Liver (tissue), 9 donors: ENCODE data around the gene PIRT. TPM values are rescaled to one million over a fixed set of nuclear protein-coding genes. Genes with fewer than 3 reads are reported as not detected.

Experiments used
- DNase-seq: peaks from one replicate; pipeline ENCODE4 v3.0.0-alpha.2; 2017; ENCODE audit warnings: low spot score
- H3K27ac ChIP-seq, 2 donors: one replicate each; pipeline ENCODE4 v1.7.0; 2013; ENCODE audit warnings: inconsistent platforms in 2 of 2, low read length in 2 of 2, control low read depth in 1 of 2, low read depth in 1 of 2, mild to moderate bottlenecking in 1 of 2
- H3K27me3 ChIP-seq, 4 donors: one replicate each; pipeline versions ENCODE4 v1.6.1 to v1.7.0; 2013; ENCODE audit warnings: low read length in 3 of 4, inconsistent platforms in 1 of 4, mild to moderate bottlenecking in 1 of 4, moderate library complexity in 1 of 4; ENCODE audit not compliant: control insufficient read depth in 4 of 4, insufficient read depth in 4 of 4
- H3K36me3 ChIP-seq, 4 donors: one replicate each; pipeline versions ENCODE4 v1.6.1 to v1.7.0; 2013; ENCODE audit warnings: low read length in 3 of 4, mild to moderate bottlenecking in 3 of 4, low read depth in 1 of 4, moderate library complexity in 1 of 4; ENCODE audit not compliant: control insufficient read depth in 4 of 4, insufficient read depth in 3 of 4
- H3K4me1 ChIP-seq, 4 donors: one replicate each; pipeline versions ENCODE4 v1.6.1 to v1.7.0; 2013; ENCODE audit warnings: low read length in 3 of 4, mild to moderate bottlenecking in 3 of 4, moderate library complexity in 1 of 4; ENCODE audit not compliant: control insufficient read depth in 4 of 4, insufficient read depth in 4 of 4
- H3K4me3 ChIP-seq, 3 donors: one replicate each; pipeline versions ENCODE4 v1.6.1 to v1.7.0; 2013; ENCODE audit warnings: low read length in 3 of 3, control low read depth in 1 of 3, low read depth in 1 of 3, mild to moderate bottlenecking in 1 of 3
- H3K9ac ChIP-seq, 2 donors: one replicate each; pipeline ENCODE4 v1.7.0; 2013; ENCODE audit warnings: low read length in 2 of 2, mild to moderate bottlenecking in 2 of 2, moderate library complexity in 2 of 2, control low read depth in 1 of 2, low read depth in 1 of 2
- H3K9me3 ChIP-seq, 4 donors: one replicate each; pipeline versions ENCODE4 v1.6.1 to v1.7.0; 2013; ENCODE audit warnings: low read length in 3 of 4; ENCODE audit not compliant: control insufficient read depth in 4 of 4
- EGR1 ChIP-seq, 2 donors: IDR thresholded peaks; 2 replicates each; pipeline ENCODE4 v1.6.1; 2016 to 2018; ENCODE audit warnings: antibody characterized with exemption in 2 of 2, low read depth in 2 of 2
- FOXA1 ChIP-seq: IDR thresholded peaks from 2 replicates; pipeline ENCODE4 v1.6.1; 2016; ENCODE audit warnings: antibody characterized with exemption
- FOXA2 ChIP-seq: IDR thresholded peaks from 2 replicates; pipeline ENCODE4 v1.6.1; 2016; ENCODE audit warnings: antibody characterized with exemption
- GABPA ChIP-seq, 2 donors: IDR thresholded peaks in 1 of 2; conservative IDR thresholded peaks in 1 of 2; 2 replicates each; pipeline ENCODE4 v1.6.1; 2016; ENCODE audit warnings: antibody characterized with exemption in 2 of 2, mild to moderate bottlenecking in 1 of 2, moderate library complexity in 1 of 2
- HNF4A ChIP-seq, 2 donors: conservative IDR thresholded peaks; 2 replicates each; pipeline ENCODE4 v1.6.1; 2016; ENCODE audit warnings: antibody characterized with exemption in 2 of 2, mild to moderate bottlenecking in 2 of 2
- HNF4G ChIP-seq: IDR thresholded peaks from 2 replicates; pipeline ENCODE4 v1.6.1; 2016; ENCODE audit warnings: antibody characterized with exemption
- JUND ChIP-seq, 2 donors: IDR thresholded peaks; 2 replicates each; pipeline ENCODE4 v1.6.1; 2016; ENCODE audit warnings: antibody characterized with exemption in 2 of 2
- NR2F2 ChIP-seq: IDR thresholded peaks from 2 replicates; pipeline ENCODE4 v1.6.1; 2016; ENCODE audit warnings: antibody characterized with exemption
- RAD21 ChIP-seq, 2 donors: IDR thresholded peaks; 2 replicates each; pipeline ENCODE4 v1.6.1; 2016; ENCODE audit warnings: antibody characterized with exemption in 2 of 2, mild to moderate bottlenecking in 2 of 2
- RXRA ChIP-seq, 2 donors: IDR thresholded peaks; 2 replicates each; pipeline ENCODE4 v1.6.1; 2017 to 2018; ENCODE audit warnings: antibody characterized with exemption in 2 of 2, mild to moderate bottlenecking in 1 of 2
- SP1 ChIP-seq: IDR thresholded peaks from 2 replicates; pipeline ENCODE4 v1.6.1; 2018; ENCODE audit warnings: antibody characterized with exemption, mild to moderate bottlenecking
- TAF1 ChIP-seq: conservative IDR thresholded peaks from 2 replicates; pipeline ENCODE4 v1.6.1; 2016; ENCODE audit warnings: antibody characterized with exemption, mild to moderate bottlenecking
- YY1 ChIP-seq: IDR thresholded peaks from 2 replicates; pipeline ENCODE4 v1.6.1; 2016; ENCODE audit warnings: antibody characterized with exemption, mild to moderate bottlenecking
- WGBS: extraction: QIAGEN DNeasy Blood & Tissue Kit; methylation state at CpG from one replicate; pipeline ENCODE4 v1.1.7; 2013; 5-methylcytosine and 5-hydroxymethylcytosine counted together
- polyA plus RNA-seq, 2 donors: library from polyadenylated mRNA; stranded (reverse) in 1 of 2; unstranded in 1 of 2; fragments of 200-250 nt in 1 of 2; fragments of >200 nt in 1 of 2; fragmentation: Nextera tagmentation in 1 of 2; extraction: Ambion mirVana in 1 of 2; gene quantifications; one replicate each; pipeline versions ENCODE4 v1.2.1 to v1.2.3, GENCODE V29; 2013 to 2015
- total RNA-seq, 2 donors: library from RNA; depleted of rRNA; stranded (reverse); fragments of >200 nt; gene quantifications; one replicate each; pipeline ENCODE4 v1.2.3, GENCODE V29; 2014
- TF ChIP-seq, protein P1 (sequence below): IDR thresholded peaks from 2 replicates; pipeline ENCODE4 v1.6.1; 2016; ENCODE audit warnings: antibody characterized with exemption
- TF ChIP-seq, protein P2 (sequence below): IDR thresholded peaks from 2 replicates; pipeline ENCODE4 v1.6.1; 2016; ENCODE audit warnings: antibody characterized with exemption
- TF ChIP-seq, protein P3 (sequence below): IDR thresholded peaks from 2 replicates; pipeline ENCODE4 v1.6.1; 2016; ENCODE audit warnings: antibody characterized with exemption
- TF ChIP-seq, protein P4 (sequence below): fragments of 150-350 bp; IDR thresholded peaks from 2 replicates; pipeline ENCODE4 v1.5.1; 2017; ENCODE audit warnings: improper control_type of control experiment, low read depth, low read length; ENCODE audit not compliant: missing input control
- TF ChIP-seq, protein P5 (sequence below): IDR thresholded peaks from 2 replicates; pipeline ENCODE4 v1.6.1; 2016; ENCODE audit warnings: antibody characterized with exemption, mild to moderate bottlenecking
- donor health status: healthy.
- donor health status: healthy.
- donor health status: healthy.
- donor health status: healthy.
- donor health status: healthy.

The PIRT gene
- total and polyA plus RNA-seq, 4 donors: 0.18 TPM; not detected in 3

DNA sequence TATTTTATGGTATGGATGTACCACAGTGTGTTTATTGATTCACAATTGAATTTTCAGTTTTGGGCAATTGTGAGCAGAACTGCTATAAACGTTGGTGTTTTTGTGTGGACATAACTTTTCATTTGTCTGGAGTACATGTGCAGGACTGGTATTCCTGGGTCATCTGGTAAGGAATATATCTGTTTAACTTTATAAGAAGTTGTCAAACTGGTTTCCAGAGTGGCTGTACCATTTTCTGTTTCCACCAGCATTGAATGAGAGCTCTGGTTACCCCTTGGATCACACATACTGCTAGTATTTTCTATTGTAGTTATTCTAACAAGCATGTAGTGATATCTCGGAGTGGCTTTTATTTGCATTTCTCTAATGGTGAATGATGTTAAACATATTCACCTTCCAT, 58.3 kb downstream of the PIRT start:
- no peaks in the 10 kb centered on the region for H3K4me1 ChIP-seq
- H3K9ac ChIP-seq: no peak overlapping the region
- no peak overlapping the region for H3K27ac ChIP-seq
- H3K9me3 ChIP-seq: no peaks in the 10 kb centered on the region
- no peak overlapping the region for H3K4me3 ChIP-seq
- 70% methylated on average over 2 of the region's 2 CpGs for WGBS
- TF ChIP-seq GABPA (IDR thresholded peaks at IDR 0.05 in 1 of 2, conservative IDR thresholded peaks at IDR 0.05 in 1 of 2): no peak
- no peak for TF ChIP-seq FOXA2
- no peak for TF ChIP-seq RAD21 (IDR thresholded peaks at IDR 0.05)
- TF ChIP-seq, protein P1, sequence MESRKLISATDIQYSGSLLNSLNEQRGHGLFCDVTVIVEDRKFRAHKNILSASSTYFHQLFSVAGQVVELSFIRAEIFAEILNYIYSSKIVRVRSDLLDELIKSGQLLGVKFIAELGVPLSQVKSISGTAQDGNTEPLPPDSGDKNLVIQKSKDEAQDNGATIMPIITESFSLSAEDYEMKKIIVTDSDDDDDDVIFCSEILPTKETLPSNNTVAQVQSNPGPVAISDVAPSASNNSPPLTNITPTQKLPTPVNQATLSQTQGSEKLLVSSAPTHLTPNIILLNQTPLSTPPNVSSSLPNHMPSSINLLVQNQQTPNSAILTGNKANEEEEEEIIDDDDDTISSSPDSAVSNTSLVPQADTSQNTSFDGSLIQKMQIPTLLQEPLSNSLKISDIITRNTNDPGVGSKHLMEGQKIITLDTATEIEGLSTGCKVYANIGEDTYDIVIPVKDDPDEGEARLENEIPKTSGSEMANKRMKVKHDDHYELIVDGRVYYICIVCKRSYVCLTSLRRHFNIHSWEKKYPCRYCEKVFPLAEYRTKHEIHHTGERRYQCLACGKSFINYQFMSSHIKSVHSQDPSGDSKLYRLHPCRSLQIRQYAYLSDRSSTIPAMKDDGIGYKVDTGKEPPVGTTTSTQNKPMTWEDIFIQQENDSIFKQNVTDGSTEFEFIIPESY: no peak
- no peak for TF ChIP-seq YY1
- TF ChIP-seq, protein P2, sequence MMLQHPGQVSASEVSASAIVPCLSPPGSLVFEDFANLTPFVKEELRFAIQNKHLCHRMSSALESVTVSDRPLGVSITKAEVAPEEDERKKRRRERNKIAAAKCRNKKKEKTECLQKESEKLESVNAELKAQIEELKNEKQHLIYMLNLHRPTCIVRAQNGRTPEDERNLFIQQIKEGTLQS: no peak
- no peak for TF ChIP-seq NR2F2
- TF ChIP-seq TAF1: no peak
- TF ChIP-seq RXRA (IDR thresholded peaks at IDR 0.05): no peak
- no peak for TF ChIP-seq SP1
- no peak for TF ChIP-seq FOXA1
- TF ChIP-seq, protein P3, sequence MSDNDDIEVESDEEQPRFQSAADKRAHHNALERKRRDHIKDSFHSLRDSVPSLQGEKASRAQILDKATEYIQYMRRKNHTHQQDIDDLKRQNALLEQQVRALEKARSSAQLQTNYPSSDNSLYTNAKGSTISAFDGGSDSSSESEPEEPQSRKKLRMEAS: no peak
- TF ChIP-seq HNF4G: no peak
- TF ChIP-seq EGR1 (IDR thresholded peaks at IDR 0.05; ENCODE audit: low read depth in 2 of 2): no peak
- TF ChIP-seq, protein P4, sequence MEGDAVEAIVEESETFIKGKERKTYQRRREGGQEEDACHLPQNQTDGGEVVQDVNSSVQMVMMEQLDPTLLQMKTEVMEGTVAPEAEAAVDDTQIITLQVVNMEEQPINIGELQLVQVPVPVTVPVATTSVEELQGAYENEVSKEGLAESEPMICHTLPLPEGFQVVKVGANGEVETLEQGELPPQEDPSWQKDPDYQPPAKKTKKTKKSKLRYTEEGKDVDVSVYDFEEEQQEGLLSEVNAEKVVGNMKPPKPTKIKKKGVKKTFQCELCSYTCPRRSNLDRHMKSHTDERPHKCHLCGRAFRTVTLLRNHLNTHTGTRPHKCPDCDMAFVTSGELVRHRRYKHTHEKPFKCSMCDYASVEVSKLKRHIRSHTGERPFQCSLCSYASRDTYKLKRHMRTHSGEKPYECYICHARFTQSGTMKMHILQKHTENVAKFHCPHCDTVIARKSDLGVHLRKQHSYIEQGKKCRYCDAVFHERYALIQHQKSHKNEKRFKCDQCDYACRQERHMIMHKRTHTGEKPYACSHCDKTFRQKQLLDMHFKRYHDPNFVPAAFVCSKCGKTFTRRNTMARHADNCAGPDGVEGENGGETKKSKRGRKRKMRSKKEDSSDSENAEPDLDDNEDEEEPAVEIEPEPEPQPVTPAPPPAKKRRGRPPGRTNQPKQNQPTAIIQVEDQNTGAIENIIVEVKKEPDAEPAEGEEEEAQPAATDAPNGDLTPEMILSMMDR: no peak
- TF ChIP-seq JUND (IDR thresholded peaks at IDR 0.05): no peak
- TF ChIP-seq HNF4A (conservative IDR thresholded peaks at IDR 0.05): no peak
- TF ChIP-seq, protein P5, sequence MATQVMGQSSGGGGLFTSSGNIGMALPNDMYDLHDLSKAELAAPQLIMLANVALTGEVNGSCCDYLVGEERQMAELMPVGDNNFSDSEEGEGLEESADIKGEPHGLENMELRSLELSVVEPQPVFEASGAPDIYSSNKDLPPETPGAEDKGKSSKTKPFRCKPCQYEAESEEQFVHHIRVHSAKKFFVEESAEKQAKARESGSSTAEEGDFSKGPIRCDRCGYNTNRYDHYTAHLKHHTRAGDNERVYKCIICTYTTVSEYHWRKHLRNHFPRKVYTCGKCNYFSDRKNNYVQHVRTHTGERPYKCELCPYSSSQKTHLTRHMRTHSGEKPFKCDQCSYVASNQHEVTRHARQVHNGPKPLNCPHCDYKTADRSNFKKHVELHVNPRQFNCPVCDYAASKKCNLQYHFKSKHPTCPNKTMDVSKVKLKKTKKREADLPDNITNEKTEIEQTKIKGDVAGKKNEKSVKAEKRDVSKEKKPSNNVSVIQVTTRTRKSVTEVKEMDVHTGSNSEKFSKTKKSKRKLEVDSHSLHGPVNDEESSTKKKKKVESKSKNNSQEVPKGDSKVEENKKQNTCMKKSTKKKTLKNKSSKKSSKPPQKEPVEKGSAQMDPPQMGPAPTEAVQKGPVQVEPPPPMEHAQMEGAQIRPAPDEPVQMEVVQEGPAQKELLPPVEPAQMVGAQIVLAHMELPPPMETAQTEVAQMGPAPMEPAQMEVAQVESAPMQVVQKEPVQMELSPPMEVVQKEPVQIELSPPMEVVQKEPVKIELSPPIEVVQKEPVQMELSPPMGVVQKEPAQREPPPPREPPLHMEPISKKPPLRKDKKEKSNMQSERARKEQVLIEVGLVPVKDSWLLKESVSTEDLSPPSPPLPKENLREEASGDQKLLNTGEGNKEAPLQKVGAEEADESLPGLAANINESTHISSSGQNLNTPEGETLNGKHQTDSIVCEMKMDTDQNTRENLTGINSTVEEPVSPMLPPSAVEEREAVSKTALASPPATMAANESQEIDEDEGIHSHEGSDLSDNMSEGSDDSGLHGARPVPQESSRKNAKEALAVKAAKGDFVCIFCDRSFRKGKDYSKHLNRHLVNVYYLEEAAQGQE: no peak
- no peaks in the 10 kb centered on the region for H3K36me3 ChIP-seq
- no peak for DNase-seq
- H3K27me3 ChIP-seq: no peaks in the 10 kb centered on the region
